Measurements from ENCODE around the gene CFI. TPM values are rescaled to one million over a fixed set of nuclear protein-coding genes. Genes with fewer than 3 reads are reported as not detected.
A peak's percentile ranks its signal among the peaks of the same experiment; 100 is the strongest.

The CFI gene
- total and polyA plus RNA-seq, 8 donors: 13.0 to 84.9 (median 30.7) TPM

GRCh38 chr4:109826719-109827118 is 24.9 kb upstream of the CFI start:
- Histone ChIP-seq H3K27ac (no peak overlapping the region), H3K27me3 (no peaks in the 10 kb centered on the region), H3K36me3 (peaks cover 0 to 19% (median 3%) of the 10 kb centered on the region in 3 donors), H3K4me3 (no peak overlapping the region), H3K9me3 (no peaks in the 10 kb centered on the region), H3K4me1 (no peaks in the 10 kb centered on the region)
- intact Hi-C loops (cut with DNase I): loop anchor here in 1 of 3 donors (10.0 kb wide), 1 partner anchor 402 kb away; no protein-coding TSS in a partner anchor
- peak; percentile 83 for FAIRE-seq
- ATAC-seq: peak; percentile 53 to 81 (median 80)
- TF ChIP-seq CTCF (IDR thresholded peaks at IDR 0.05): peak in 2 of 4 donors; percentile 43 to 44
- no peak for DNase-seq

GRCh38 chr4:109821185-109821584 is 19.4 kb upstream of the CFI start:
- no peaks in the 10 kb centered on the region for H3K27me3 ChIP-seq
- intact Hi-C loops (cut with DNase I): loop anchor here in 1 of 3 donors (10.0 kb wide), 1 partner anchor 396 kb away; no protein-coding TSS in a partner anchor
- H3K9me3 ChIP-seq: no peaks in the 10 kb centered on the region
- ATAC-seq (no peak), DNase-seq (no peak), FAIRE-seq (no peak)
- H3K27ac ChIP-seq: no peak overlapping the region
- 62 to 69% methylated on average over 2 of the region's 2 CpGs for WGBS, 2 donors
- TF ChIP-seq CTCF (IDR thresholded peaks at IDR 0.05): no peak
- no peak overlapping the region for H3K4me3 ChIP-seq
- peaks cover 0 to 13% (median 0%) of the 10 kb centered on the region in 3 donors for H3K4me1 ChIP-seq
- H3K36me3 ChIP-seq: peaks cover 0 to 29% (median 3%) of the 10 kb centered on the region in 3 donors

- Histone ChIP-seq H3K36me3 (peaks cover 0 to 29% (median 3%) of the 10 kb centered on the region in 3 donors), H3K9me3 (no peaks in the 10 kb centered on the region), H3K27ac (no peak overlapping the region), H3K4me1 (peaks cover 0 to 13% (median 0%) of the 10 kb centered on the region in 3 donors), H3K27me3 (no peaks in the 10 kb centered on the region), H3K4me3 (no peak overlapping the region)
- 61 to 74% methylated on average over 2 of the region's 2 CpGs for WGBS, 2 donors
- TF ChIP-seq CTCF (IDR thresholded peaks at IDR 0.05): no peak
- DNase-seq (no peak), FAIRE-seq (no peak), ATAC-seq (no peak)
- intact Hi-C loops (cut with DNase I): loop anchor here in 1 of 3 donors (10.0 kb wide), 1 partner anchor 396 kb away; no protein-coding TSS in a partner anchor
Observed at GRCh38 chr4:109820563-109820962, 18.8 kb upstream of the CFI start.

GRCh38 chr4:109818268-109818667 is 16.5 kb upstream of the CFI start:
- H3K27ac ChIP-seq: no peak overlapping the region
- TF ChIP-seq CTCF (IDR thresholded peaks at IDR 0.05): no peak
- H3K27me3 ChIP-seq: no peaks in the 10 kb centered on the region
- ATAC-seq (no peak), DNase-seq (no peak), FAIRE-seq (no peak)
- no peak overlapping the region for H3K4me3 ChIP-seq
- H3K36me3 ChIP-seq: peaks cover 0 to 15% (median 1%) of the 10 kb centered on the region in 3 donors
- intact Hi-C loops (cut with DNase I): no loop called here
- no peaks in the 10 kb centered on the region for H3K9me3 ChIP-seq
- H3K4me1 ChIP-seq: peaks cover 0 to 17% (median 0%) of the 10 kb centered on the region in 3 donors
- 94 to 98% methylated on average over 4 of the region's 4 CpGs for WGBS, 2 donors

GRCh38 chr4:109816894-109817293 is 15.1 kb upstream of the CFI start:
- Histone ChIP-seq H3K27ac (no peak overlapping the region), H3K36me3 (peaks cover 0 to 10% (median 0%) of the 10 kb centered on the region in 3 donors), H3K4me3 (peak overlapping the region in 1 of 4 donors; percentile 78), H3K4me1 (peaks cover 0 to 17% (median 0%) of the 10 kb centered on the region in 3 donors), H3K27me3 (no peaks in the 10 kb centered on the region), H3K9me3 (no peaks in the 10 kb centered on the region)
- intact Hi-C loops (cut with DNase I): no loop called here
- FAIRE-seq: no peak
- no peak for TF ChIP-seq CTCF (IDR thresholded peaks at IDR 0.05)
- 18 to 22% methylated on average over 1 of the region's 1 CpG for WGBS, 2 donors
- no peak for ATAC-seq
- DNase-seq: no peak

Measured in pancreas (tissue), 10 donors.